HG02840 (cell line): ENCODE measurements around the gene CASP1.
"Not testable (repeated sequence)": the region's sequence is repeated elsewhere in the genome, so short reads cannot be mapped to it uniquely, and the experiment has no call there.

Experiments
- ATAC-seq: cut with Tn5 transposase; IDR thresholded peaks from one replicate; pipeline ENCODE4 v1.9.1; 2021; ENCODE audit warnings: mild to moderate bottlenecking, moderate library complexity, moderate number of reproducible peaks; ENCODE audit not compliant: unreplicated experiment, low FRiP score

The CASP1 gene

GRCh38 chr11:105046898-105047579 is 12.1 kb upstream of the CASP1 start:
- no peak for ATAC-seq

- no peak for ATAC-seq
Observed at GRCh38 chr11:105045676-105046296, 10.8 kb upstream of the CASP1 start.

GRCh38 chr11:105044557-105045524 is 9.9 kb upstream of the CASP1 start, which contains the start of gene CARD16:
CARD16 (minus strand) TSS chr11:105045335; CDS start chr11:105045297, 38 bp downstream.
- peak; percentile 99 for ATAC-seq

GRCh38 chr11:105042178-105042577 is 7.2 kb upstream of the CASP1 start:
- no peak for ATAC-seq

- no peak for ATAC-seq
Observed at GRCh38 chr11:105040703-105041102, 5.8 kb upstream of the CASP1 start.

GRCh38 chr11:105034388-105034787 is 556 bp downstream of the CASP1 start:
- not testable (repeated sequence) for ATAC-seq

GRCh38 chr11:105033781-105034180 is 1.2 kb downstream of the CASP1 start:
- no peak for ATAC-seq

GRCh38 chr11:105033343-105033742 is 1.6 kb downstream of the CASP1 start:
- ATAC-seq = no peak

GRCh38 chr11:105032495-105032894 is 2.4 kb downstream of the CASP1 start:
- ATAC-seq = no peak

GRCh38 chr11:105027678-105028077 is 7.3 kb downstream of the CASP1 start:
- no peak for ATAC-seq

GRCh38 chr11:105024394-105024793 is 10.6 kb downstream of the CASP1 start:
- ATAC-seq = no peak

GRCh38 chr11:105023003-105023402 is 11.9 kb downstream of the CASP1 start, which contains the start of gene CASP5:
CASP5 (minus strand) TSS chr11:105023168; CDS start chr11:105023136, 32 bp downstream.
- no peak for ATAC-seq

GRCh38 chr11:105022527-105022926 is 12.4 kb downstream of the CASP1 start:
- no peak for ATAC-seq

GRCh38 chr11:105007463-105007862 is 27.5 kb downstream of the CASP1 start:
- no peak for ATAC-seq

GRCh38 chr11:105005451-105005845 is 29.5 kb downstream of the CASP1 start:
- no peak for ATAC-seq

GRCh38 chr11:105004021-105004420 is 30.9 kb downstream of the CASP1 start:
- no peak for ATAC-seq

GRCh38 chr11:105003151-105003550 is 31.8 kb downstream of the CASP1 start:
- no peak for ATAC-seq

- no peak for ATAC-seq
Observed at GRCh38 chr11:105000797-105001196, 34.1 kb downstream of the CASP1 start.

GRCh38 chr11:105000167-105000566 is 34.8 kb downstream of the CASP1 start:
- ATAC-seq = no peak

GRCh38 chr11:104999721-105000120 is 35.2 kb downstream of the CASP1 start:
- no peak for ATAC-seq

- ATAC-seq = no peak
Observed at GRCh38 chr11:104997288-104997687, 37.7 kb downstream of the CASP1 start.
